SU-DHL-6 (cell line): ENCODE data around the gene RBMS1.

Source experiments
- CTCF ChIP-seq: fragments of 200-600 bp; sonication (generic); IDR thresholded peaks from one replicate; pipeline ENCODE4 v1.5.1; 2017; ENCODE audit warnings: antibody characterized with exemption, mild to moderate bottlenecking, low read length, moderate library complexity; ENCODE audit not compliant: insufficient read depth, poor library complexity, severe bottlenecking
- EZH2phosphoT487 ChIP-seq: fragments of 200-600 bp; sonication (generic), shearing (Covaris generic); conservative IDR thresholded peaks from 2 replicates; pipeline ENCODE4 v1.6.1; 2018; ENCODE audit warnings: mild to moderate bottlenecking, antibody characterized with exemption, low read length, moderate library complexity, mixed read lengths

GRCh38 chr2:160453111-160453820, 40.3 kb downstream of the RBMS1 start:
- TF ChIP-seq CTCF (no peak), EZH2phosphoT487 (no peak)
